Inferior parietal cortex (tissue), 1 donor: ENCODE data around the gene CNNM4.

ENCODE experiments used
- DNase-seq: peaks from one replicate; pipeline ENCODE4 v3.0.0-alpha.2; 2016; ENCODE audit errors: extremely low spot score

The CNNM4 gene

GRCh38 chr2:96758987-96759386, 1.7 kb upstream of the CNNM4 start:
- no peak for DNase-seq

- no peak for DNase-seq
Measured at GRCh38 chr2:96759548-96759947, 1.2 kb upstream of the CNNM4 start.

GRCh38 chr2:96760986-96761832, 507 bp downstream of the CNNM4 start:
- peak; percentile 23 for DNase-seq

GRCh38 chr2:96762529-96763311, 2.0 kb downstream of the CNNM4 start:
- DNase-seq = peak; percentile 20

- peak; percentile 30 for DNase-seq
Measured at GRCh38 chr2:96763511-96764252, 3.0 kb downstream of the CNNM4 start.

- DNase-seq = no peak
Measured at GRCh38 chr2:96764253-96764637, 3.5 kb downstream of the CNNM4 start.

- DNase-seq = no peak
Measured at GRCh38 chr2:96767135-96767871, 6.6 kb downstream of the CNNM4 start.

GRCh38 chr2:96768083-96768561, 7.4 kb downstream of the CNNM4 start:
- no peak for DNase-seq

- DNase-seq = no peak
Measured at GRCh38 chr2:96769814-96770213, 9.1 kb downstream of the CNNM4 start.

- DNase-seq = no peak
Measured at GRCh38 chr2:96770442-96771202, 9.9 kb downstream of the CNNM4 start.

GRCh38 chr2:96771796-96772618, 11.3 kb downstream of the CNNM4 start:
- no peak for DNase-seq

- DNase-seq = no peak
Measured at GRCh38 chr2:96772903-96773671, 12.4 kb downstream of the CNNM4 start.

GRCh38 chr2:96773922-96774321, 13.2 kb downstream of the CNNM4 start:
- no peak for DNase-seq

- no peak for DNase-seq
Measured at GRCh38 chr2:96775160-96775559, 14.5 kb downstream of the CNNM4 start.

GRCh38 chr2:96783388-96783787, 22.7 kb downstream of the CNNM4 start:
- DNase-seq = no peak

- no peak for DNase-seq
Measured at GRCh38 chr2:96787411-96787810, 26.7 kb downstream of the CNNM4 start.

GRCh38 chr2:96788442-96789244, 27.9 kb downstream of the CNNM4 start:
- DNase-seq = no peak

- DNase-seq = no peak
Measured at GRCh38 chr2:96789245-96789617, 28.5 kb downstream of the CNNM4 start.
